ENCODE results near the gene ICAM4. TPM values are rescaled to one million over a fixed set of nuclear protein-coding genes. Genes with fewer than 3 reads are reported as not detected.

The ICAM4 gene
- total and polyA plus RNA-seq, 9 of the 15 experiments (the other 6 are each of a cell fraction or from before 2014, with no cell fraction given): 14.1 to 86.1 (median 29.6) TPM

- peak; percentile 76; the same call in 1 of the 2 replicates for TF ChIP-seq ZBTB9 (CRISPR knock-in tag; IDR thresholded peaks at IDR 0.05)
- TF ChIP-seq ZNF41 (CRISPR knock-in tag; conservative IDR thresholded peaks at IDR 0.05): no peak
- peak; percentile 8; the same call in 1 of the 2 replicates for TF ChIP-seq ZNF717 (CRISPR knock-in tag; IDR thresholded peaks at IDR 0.05)
- no peak for TF ChIP-seq NFE2L1 (tag; IDR thresholded peaks at IDR 0.05; ENCODE audit: borderline replicate concordance, low read depth)
- TF ChIP-seq PHF21A (IDR thresholded peaks at IDR 0.05; ENCODE audit: borderline replicate concordance, low read depth): peak; percentile 47; the same call in 1 of the 2 replicates
- TF ChIP-seq ZBTB1 (CRISPR knock-in tag; IDR thresholded peaks at IDR 0.05; ENCODE audit: borderline replicate concordance, low read depth): no peak
- peak; percentile 75 for TF ChIP-seq ARID1B (IDR thresholded peaks at IDR 0.05)
- no peak for TF ChIP-seq JUNB (CRISPR knock-in tag; conservative IDR thresholded peaks at IDR 0.05)
- TF ChIP-seq ZNF263 (CRISPR knock-in tag; IDR thresholded peaks at IDR 0.05; ENCODE audit: borderline replicate concordance): peak; percentile 73
- TF ChIP-seq RAD51 (IDR thresholded peaks at IDR 0.05; ENCODE audit: borderline replicate concordance, low read depth): peak; percentile 73
- no peak for TF ChIP-seq ZNF282 (CRISPR knock-in tag; IDR thresholded peaks at IDR 0.05)
- TF ChIP-seq ZFP36 (IDR thresholded peaks at IDR 0.05; ENCODE audit: low read depth, low read length, partially characterized antibody): peak; percentile 65
- no peak for TF ChIP-seq ZNF785 (CRISPR knock-in tag; IDR thresholded peaks at IDR 0.05)
- TF ChIP-seq THRA (IDR thresholded peaks at IDR 0.05): no peak
- peak; percentile 71 for TF ChIP-seq MTA3 (IDR thresholded peaks at IDR 0.05; ENCODE audit: borderline replicate concordance)
- peak; percentile 87; the same call in 1 of the 2 replicates for TF ChIP-seq KDM2B (CRISPR knock-in tag; IDR thresholded peaks at IDR 0.05)
- no peak for TF ChIP-seq MED1 (CRISPR knock-in tag; IDR thresholded peaks at IDR 0.05; ENCODE audit: borderline replicate concordance)
- TF ChIP-seq RBM14 (IDR thresholded peaks at IDR 0.05; ENCODE audit: borderline replicate concordance, insufficient read depth, low read depth, low read length): no peak
- 0 out of 2 replicates have a peak, but pooled peaks have one; percentile 32 for TF ChIP-seq FOXM1 (IDR thresholded peaks at IDR 0.05; ENCODE audit: low read depth)
- no peak for TF ChIP-seq FOXM1 (CRISPR knock-in tag; IDR thresholded peaks at IDR 0.05; ENCODE audit: low read depth)
- TF ChIP-seq TARDBP (IDR thresholded peaks at IDR 0.05): 0 out of 2 replicates have a peak, but pooled peaks have one; percentile 67
- no peak for TF ChIP-seq SETDB1 (IDR thresholded peaks at IDR 0.05; ENCODE audit: low read length)
- TF ChIP-seq SAP30 (IDR thresholded peaks at IDR 0.05; ENCODE audit: borderline replicate concordance, insufficient read depth, low read depth, low read length, poor library complexity, severe bottlenecking): peak; percentile 50
- TF ChIP-seq ZBTB2 (IDR thresholded peaks at IDR 0.05): 0 out of 2 replicates have a peak, but pooled peaks have one; percentile 17
- peak; percentile 44; the same call in 1 of the 2 replicates for TF ChIP-seq SP1 (CRISPR knock-in tag; IDR thresholded peaks at IDR 0.05)
These were observed at the start of gene ICAM4 (continued) for GRCh38 chr19:10286803-10287737.
